HuH-7 (cell line): ENCODE results near the gene PTPRK.
A peak's percentile ranks its signal among the peaks of the same experiment; 100 is the strongest.

Source experiments
- DNase-seq: peaks from one replicate; pipeline ENCODE4 v3.0.0; 2011; ENCODE audit warnings: low spot score

PTPRK gene

GRCh38 chr6:128244751-128245405 is 275.5 kb downstream of the PTPRK start:
- no peak for DNase-seq

GRCh38 chr6:128242765-128243403 is 277.5 kb downstream of the PTPRK start:
- DNase-seq: no peak

GRCh38 chr6:128241216-128241615 is 279.2 kb downstream of the PTPRK start:
- no peak for DNase-seq

GRCh38 chr6:128240024-128240428 is 280.4 kb downstream of the PTPRK start:
- no peak for DNase-seq

GRCh38 chr6:128239146-128239545 is 281.3 kb downstream of the PTPRK start:
- no peak for DNase-seq

- no peak for DNase-seq
These were observed 282.2 kb downstream of the PTPRK start for GRCh38 chr6:128238225-128238624.

- no peak for DNase-seq
These were observed 284.8 kb downstream of the PTPRK start for GRCh38 chr6:128235556-128235955.

GRCh38 chr6:128233531-128233930 is 286.9 kb downstream of the PTPRK start:
- DNase-seq: no peak

GRCh38 chr6:128230267-128230989 is 290.0 kb downstream of the PTPRK start:
- DNase-seq: peak; percentile 25

GRCh38 chr6:128225612-128226011 is 294.8 kb downstream of the PTPRK start:
- DNase-seq: no peak

GRCh38 chr6:128216917-128217316 is 303.5 kb downstream of the PTPRK start:
- DNase-seq: no peak

- DNase-seq: no peak
These were observed 310.6 kb downstream of the PTPRK start for GRCh38 chr6:128209771-128210170.

GRCh38 chr6:128208851-128209580 is 311.4 kb downstream of the PTPRK start:
- no peak for DNase-seq

GRCh38 chr6:128208078-128208477 is 312.3 kb downstream of the PTPRK start:
- DNase-seq: peak; percentile 28

GRCh38 chr6:128206610-128207426 is 313.6 kb downstream of the PTPRK start:
- no peak for DNase-seq

GRCh38 chr6:128204616-128205015 is 315.8 kb downstream of the PTPRK start:
- DNase-seq: no peak

- no peak for DNase-seq
These were observed 318.1 kb downstream of the PTPRK start for GRCh38 chr6:128202169-128202765.

GRCh38 chr6:128200789-128201188 is 319.6 kb downstream of the PTPRK start:
- no peak for DNase-seq

- no peak for DNase-seq
These were observed 320.9 kb downstream of the PTPRK start for GRCh38 chr6:128199461-128199860.

GRCh38 chr6:128192972-128193371 is 327.4 kb downstream of the PTPRK start:
- no peak for DNase-seq

GRCh38 chr6:128188678-128189077 is 331.7 kb downstream of the PTPRK start:
- no peak for DNase-seq
